T-cell (primary cell): Measurements from ENCODE around the gene TMTC1. TPM values are rescaled to one million over a fixed set of nuclear protein-coding genes. Genes with fewer than 3 reads are reported as not detected.

Experiments
- ATAC-seq, 4 experiments: fragments of 200-7000 bp in 3 of 4; fragments of 150-1000 bp in 1 of 4; cut with Tn5 transposase; replicated peaks in 1 of 4; 1 replicate in 3 of 4; 2 replicates in 1 of 4; pipeline ENCODE4 v1.10.0; 2021; ENCODE audit warnings: moderate library complexity in 3 of 4, mild to moderate bottlenecking in 2 of 4, moderate number of reproducible peaks in 1 of 4
- CTCF ChIA-PET, 2 donors: fragments of 300-600 bp; sonication (Branson Sonifier 250); formaldehyde crosslinking; loops; one replicate each; lab custom pipeline; 2022; ENCODE audit warnings: antibody characterized with exemption in 2 of 2; lab: Charles Lee
- POLR2A ChIA-PET, 2 donors: fragments of 300-600 bp; sonication (Branson Sonifier 250); formaldehyde crosslinking; loops; one replicate each; lab custom pipeline; 2022; ENCODE audit warnings: antibody characterized with exemption in 2 of 2; lab: Charles Lee
- DNase-seq, 35 experiments: peaks; one replicate each; pipeline versions ENCODE4 v3.0.0 to v3.0.0-alpha.2; 2013 to 2023
- H3K27ac ChIP-seq: one replicate; pipeline ENCODE4 v1.5.1; 2013; ENCODE audit warnings: low read length
- H3K27me3 ChIP-seq, 2 experiments: replicated peaks in 1 of 2; 1 replicate in 1 of 2; 2 replicates in 1 of 2; pipeline versions ENCODE4 v1.6.1 to v1.7.0; 2013; ENCODE audit warnings: low read length in 1 of 2, mixed read lengths in 1 of 2; ENCODE audit not compliant: control insufficient read depth in 2 of 2, insufficient read depth in 2 of 2; ENCODE audit errors: extremely low read depth in 1 of 2
- H3K36me3 ChIP-seq, 2 donors: 1 replicate in 1 of 2; 2 replicates in 1 of 2; pipeline versions ENCODE4 v1.6.1 to v1.7.0; 2013; ENCODE audit warnings: low read length in 1 of 2; ENCODE audit not compliant: control insufficient read depth in 2 of 2, insufficient read depth in 1 of 2; ENCODE audit errors: extremely low read depth in 1 of 2
- H3K4me1 ChIP-seq, 2 experiments: 1 replicate in 1 of 2; 2 replicates in 1 of 2; pipeline versions ENCODE4 v1.6.1 to v1.7.0; 2013; ENCODE audit warnings: low read length in 2 of 2, mixed read lengths in 1 of 2; ENCODE audit not compliant: insufficient read depth in 2 of 2, control insufficient read depth in 1 of 2; ENCODE audit errors: extremely low read depth in 1 of 2
- H3K4me3 ChIP-seq, 2 donors: 1 replicate in 1 of 2; 2 replicates in 1 of 2; pipeline versions ENCODE4 v1.5.1 to v1.7.0; 2013; ENCODE audit warnings: mild to moderate bottlenecking in 2 of 2, low read length in 1 of 2, moderate library complexity in 1 of 2; ENCODE audit not compliant: control insufficient read depth in 1 of 2; ENCODE audit errors: extremely low read depth in 1 of 2
- H3K9me3 ChIP-seq: 2 replicates; pipeline ENCODE4 v1.7.0; 2013
- H3K27ac Mint-ChIP-seq, 2 donors: one replicate each; pipeline ENCODE4 v1.8.0; 2020 to 2021; ENCODE audit warnings: mild to moderate bottlenecking in 2 of 2, mixed read lengths in 2 of 2
- H3K27me3 Mint-ChIP-seq, 2 donors: one replicate each; pipeline ENCODE4 v1.8.0; 2021 to 2022; ENCODE audit warnings: mixed read lengths in 2 of 2
- H3K36me3 Mint-ChIP-seq: one replicate; pipeline ENCODE4 v1.8.0; 2021; ENCODE audit warnings: mixed read lengths
- H3K4me1 Mint-ChIP-seq, 3 donors: one replicate each; pipeline ENCODE4 v1.8.0; 2020 to 2022; ENCODE audit warnings: mixed read lengths in 3 of 3, mild to moderate bottlenecking in 1 of 3
- H3K4me3 Mint-ChIP-seq, 3 donors: one replicate each; pipeline ENCODE4 v1.8.0; 2020 to 2022; ENCODE audit warnings: mild to moderate bottlenecking in 3 of 3, mixed read lengths in 3 of 3, moderate library complexity in 3 of 3
- H3K9me3 Mint-ChIP-seq, 3 donors: one replicate each; pipeline ENCODE4 v1.8.0; 2020 to 2022; ENCODE audit warnings: mixed read lengths in 3 of 3
- WGBS: methylation state at CpG from one replicate; pipeline ENCODE4 v1.1.5; 2013; ENCODE audit warnings: missing lambda C conversion rate; ENCODE audit not compliant: insufficient coverage; 5-methylcytosine and 5-hydroxymethylcytosine counted together
- total RNA-seq, 35 experiments: library from RNA in 6 of 35; stranded (reverse) in 6 of 35; fragments of 120-200 nt in 1 of 35; gene quantifications; one replicate each; pipeline versions ENCODE4 v1.2.1 to v1.2.4 and lab custom pipeline; 2013 to 2026

TMTC1 gene
- total RNA-seq, 5 donors from 2014 or later (not counting 1 experiment from before 2014, with no cell fraction given) = 0.10 to 0.44 (median 0.29) TPM; not detected in 1

- Mint-ChIP-seq H3K27me3 (peaks cover 4 to 8% of the 10 kb centered on the region in 2 donors), H3K4me3 (no peak overlapping the region), H3K9me3 (no peaks in the 10 kb centered on the region), H3K4me1 (peaks cover 0 to 5% (median 4%) of the 10 kb centered on the region in 3 donors), H3K36me3 (no peaks in the 10 kb centered on the region), H3K27ac (no peak overlapping the region)
- ChIA-PET CTCF (interaction anchor here in 1 of 2 donors (0.6 kb wide), 1 partner anchor 1063 kb away, joined by 4 read pairs; no protein-coding TSS in a partner anchor), POLR2A (no interaction called here)
- 0% methylated on average over 1 of the region's 4 CpGs for WGBS
- H3K9me3 ChIP-seq = no peaks in the 10 kb centered on the region
- DNase-seq (no peak), ATAC-seq (no peak)
- no peak overlapping the region for H3K4me3 ChIP-seq
- no peaks in the 10 kb centered on the region for H3K4me1 ChIP-seq
- H3K36me3 ChIP-seq = no peaks in the 10 kb centered on the region
- H3K27ac ChIP-seq = no peak overlapping the region
- no peaks in the 10 kb centered on the region for H3K27me3 ChIP-seq
Measured at GRCh38 chr12:29581631-29582030, 202.1 kb downstream of the TMTC1 start.

GRCh38 chr12:29580971-29581370 lies 202.8 kb downstream of the TMTC1 start:
- ATAC-seq = no peak
- Mint-ChIP-seq H3K9me3 (no peaks in the 10 kb centered on the region), H3K4me3 (no peak overlapping the region)

GRCh38 chr12:29578731-29579130 lies 205.0 kb downstream of the TMTC1 start:
- ChIA-PET POLR2A (no interaction called here), CTCF (no interaction called here)
- Mint-ChIP-seq H3K27me3 (peaks cover 10 to 15% of the 10 kb centered on the region in 2 donors), H3K36me3 (no peaks in the 10 kb centered on the region), H3K9me3 (no peaks in the 10 kb centered on the region), H3K4me1 (peaks cover 0 to 5% (median 4%) of the 10 kb centered on the region in 3 donors), H3K4me3 (no peak overlapping the region), H3K27ac (no peak overlapping the region)
- no peak overlapping the region for H3K27ac ChIP-seq
- ATAC-seq (no peak), DNase-seq (no peak)
- H3K9me3 ChIP-seq = no peaks in the 10 kb centered on the region
- no peaks in the 10 kb centered on the region for H3K27me3 ChIP-seq
- H3K4me1 ChIP-seq = no peaks in the 10 kb centered on the region
- no peak overlapping the region for H3K4me3 ChIP-seq
- 57% methylated on average over 2 of the region's 3 CpGs for whole genome bisulfite sequencing
- no peaks in the 10 kb centered on the region for H3K36me3 ChIP-seq

More at GRCh38 chr12:29580971-29581370, 202.8 kb downstream of the TMTC1 start:
- ChIA-PET POLR2A (no interaction called here), CTCF (interaction anchor here in 1 of 2 donors (0.6 kb wide), 1 partner anchor 1064 kb away, joined by 4 read pairs; no protein-coding TSS in a partner anchor)
- Mint-ChIP-seq H3K4me1 (peaks cover 0 to 5% (median 4%) of the 10 kb centered on the region in 3 donors), H3K27me3 (peaks cover 7 to 13% of the 10 kb centered on the region in 2 donors), H3K27ac (no peak overlapping the region), H3K36me3 (no peaks in the 10 kb centered on the region)
- H3K36me3 ChIP-seq = no peaks in the 10 kb centered on the region
- no peaks in the 10 kb centered on the region for H3K27me3 ChIP-seq
- no peak overlapping the region for H3K27ac ChIP-seq
- H3K9me3 ChIP-seq = no peaks in the 10 kb centered on the region
- no CpG with 5 or more reads among the region's 1 CpG for WGBS
- DNase-seq = no peak
- H3K4me1 ChIP-seq = no peaks in the 10 kb centered on the region
- H3K4me3 ChIP-seq = no peak overlapping the region

- POLR2A ChIA-PET = no interaction called here
- CTCF ChIA-PET = no interaction called here
- H3K4me3 ChIP-seq = no peak overlapping the region
- H3K36me3 ChIP-seq = no peaks in the 10 kb centered on the region
- Mint-ChIP-seq H3K4me1 (peaks cover 0 to 5% (median 4%) of the 10 kb centered on the region in 3 donors), H3K36me3 (no peaks in the 10 kb centered on the region), H3K27me3 (peaks cover 10 to 17% of the 10 kb centered on the region in 2 donors), H3K9me3 (no peaks in the 10 kb centered on the region), H3K4me3 (no peak overlapping the region), H3K27ac (no peak overlapping the region)
- no peak overlapping the region for H3K27ac ChIP-seq
- no peaks in the 10 kb centered on the region for H3K27me3 ChIP-seq
- H3K4me1 ChIP-seq = no peaks in the 10 kb centered on the region
- WGBS = no CpG with 5 or more reads among the region's 1 CpG
- H3K9me3 ChIP-seq = no peaks in the 10 kb centered on the region
- DNase-seq (no peak), ATAC-seq (no peak)
Measured at GRCh38 chr12:29578070-29578469, 205.7 kb downstream of the TMTC1 start.

- H3K36me3 Mint-ChIP-seq = no peaks in the 10 kb centered on the region
- H3K4me3 Mint-ChIP-seq = no peak overlapping the region
- Histone ChIP-seq H3K4me3 (no peak overlapping the region), H3K27ac (no peak overlapping the region), H3K27me3 (no peaks in the 10 kb centered on the region), H3K36me3 (no peaks in the 10 kb centered on the region), H3K4me1 (no peaks in the 10 kb centered on the region), H3K9me3 (no peaks in the 10 kb centered on the region)
- POLR2A ChIA-PET = no interaction called here
- CTCF ChIA-PET = no interaction called here
- WGBS = 100% methylated on average over 3 of the region's 4 CpGs
- no peak for ATAC-seq
- H3K27ac Mint-ChIP-seq = no peak overlapping the region
- no peaks in the 10 kb centered on the region for H3K4me1 Mint-ChIP-seq
- H3K9me3 Mint-ChIP-seq = no peaks in the 10 kb centered on the region
- DNase-seq = no peak
- peaks cover 10 to 17% of the 10 kb centered on the region in 2 donors for H3K27me3 Mint-ChIP-seq
Measured at GRCh38 chr12:29574500-29574899, 209.2 kb downstream of the TMTC1 start.

DNA sequence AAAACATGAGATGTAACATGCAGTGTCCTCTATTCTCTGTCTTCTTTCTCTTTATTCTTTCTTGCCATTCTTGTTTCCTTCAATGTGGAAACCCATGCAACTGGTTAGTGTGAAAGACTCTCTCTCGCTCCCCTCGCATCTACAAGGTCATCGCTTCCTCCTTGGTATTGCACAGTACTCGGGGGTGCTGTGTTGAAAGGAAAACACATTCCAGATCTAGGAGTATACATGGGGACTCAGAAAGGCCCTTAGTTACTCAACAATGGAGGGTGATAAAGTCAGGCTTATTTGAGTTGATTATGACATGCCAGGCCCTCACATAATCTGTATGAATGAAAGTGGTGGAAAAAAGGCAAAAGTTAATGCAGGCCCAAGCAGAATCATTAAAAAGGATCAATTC lies 210.8 kb downstream of the TMTC1 start:
- Mint-ChIP-seq H3K36me3 (no peaks in the 10 kb centered on the region), H3K27ac (no peak overlapping the region), H3K4me1 (no peaks in the 10 kb centered on the region), H3K4me3 (no peak overlapping the region), H3K27me3 (peaks cover 7 to 13% of the 10 kb centered on the region in 2 donors), H3K9me3 (no peaks in the 10 kb centered on the region)
- H3K4me3 ChIP-seq = no peak overlapping the region
- ATAC-seq = no peak
- H3K9me3 ChIP-seq = no peaks in the 10 kb centered on the region
- no peaks in the 10 kb centered on the region for H3K4me1 ChIP-seq
- H3K36me3 ChIP-seq = no peaks in the 10 kb centered on the region
- ChIA-PET POLR2A (no interaction called here), CTCF (no interaction called here)
- no peaks in the 10 kb centered on the region for H3K27me3 ChIP-seq
- no peak for DNase-seq
- no peak overlapping the region for H3K27ac ChIP-seq
- WGBS = no CpG with 5 or more reads among the region's 4 CpGs

DNA sequence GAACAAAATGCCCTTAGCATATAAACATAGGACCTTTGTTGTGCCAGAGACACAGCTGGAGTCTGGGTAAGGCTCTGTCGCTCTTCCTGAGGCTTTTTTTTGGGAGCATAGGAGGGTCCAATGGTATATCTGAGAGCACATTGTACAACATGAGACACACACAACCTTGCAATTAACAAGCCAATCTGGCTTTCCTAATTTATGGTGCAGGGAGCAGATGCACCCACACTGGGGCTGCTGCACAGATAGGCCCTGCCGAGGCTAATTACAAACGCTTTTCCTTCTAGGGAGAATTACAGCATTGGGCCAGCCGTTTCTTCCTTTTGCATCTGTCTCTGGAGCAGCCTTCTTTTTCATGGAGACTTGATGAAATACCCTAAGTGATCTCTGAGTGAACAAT lies 211.3 kb downstream of the TMTC1 start:
- H3K4me3 Mint-ChIP-seq = no peak overlapping the region

More for the DNA sequence above, 211.3 kb downstream of the TMTC1 start:
- H3K27me3 Mint-ChIP-seq = peaks cover 7 to 13% of the 10 kb centered on the region in 2 donors
- WGBS = 92% methylated on average over 2 of the region's 4 CpGs
- Histone ChIP-seq H3K4me1 (no peaks in the 10 kb centered on the region), H3K4me3 (no peak overlapping the region), H3K36me3 (no peaks in the 10 kb centered on the region), H3K9me3 (no peaks in the 10 kb centered on the region), H3K27ac (no peak overlapping the region), H3K27me3 (no peaks in the 10 kb centered on the region)
- DNase-seq (no peak), ATAC-seq (no peak)
- no peaks in the 10 kb centered on the region for H3K4me1 Mint-ChIP-seq
- no peaks in the 10 kb centered on the region for H3K9me3 Mint-ChIP-seq
- ChIA-PET CTCF (no interaction called here), POLR2A (no interaction called here)
- H3K27ac Mint-ChIP-seq = no peak overlapping the region
- H3K36me3 Mint-ChIP-seq = no peaks in the 10 kb centered on the region
